HepG2 (cell line): ENCODE results near the gene JAZF1. TPM values are rescaled to one million over a fixed set of nuclear protein-coding genes. Genes with fewer than 3 reads are reported as not detected.

Experiments
- ATAC-seq: fragments of 200-7000 bp; cut with Tn5 transposase; 3 replicates; pipeline ENCODE4 v1.9.1; 2020; ENCODE audit warnings: mild to moderate bottlenecking, moderate library complexity
- BruUV-seq: library from RNA; stranded (reverse); fragments of 400-500 nt; replicated peaks from 2 replicates; lab custom pipeline; 2021; lab: Mats Ljungman, UMichigan
- CTCF ChIA-PET: fragments of 300-600 bp; formaldehyde crosslinking; extraction: SDS; loops from one replicate; lab custom pipeline; 2021; ENCODE audit warnings: low total read pairs, inconsistent platforms, low intra/inter-chr PET ratio; lab: Yijun Ruan, JAX
- POLR2A ChIA-PET: fragments of 350-600 bp; sonication (Branson Sonifier 250); formaldehyde crosslinking; loops from one replicate; lab custom pipeline; 2020; ENCODE audit warnings: antibody characterized with exemption, inconsistent platforms; lab: Yijun Ruan, JAX
- DNase-seq: peaks from one replicate; pipeline ENCODE4 v3.0.0-alpha.2; 2015; ENCODE audit warnings: low spot score
- FAIRE-seq: peaks from 3 replicates; lab custom pipeline; 2011; peaks lifted over from hg19 to GRCh38; lab: Jason Lieb, UNC
- H2AFZ ChIP-seq: one replicate; pipeline ENCODE4 v1.6.1; 2011; ENCODE audit warnings: low read length, inconsistent platforms
- H3K27ac ChIP-seq: fragments of 300-600 bp; 3 replicates; pipeline ENCODE4 v1.8.0; 2011; ENCODE audit warnings: mixed run types, mild to moderate bottlenecking, mixed read lengths, low read length, inconsistent platforms; ENCODE audit not compliant: insufficient read depth; ENCODE audit errors: extremely low read length
- H3K27me3 ChIP-seq, 2 experiments: fragments of 200-600 bp in 1 of 2; 2 replicates in 1 of 2; 3 replicates in 1 of 2; pipeline versions ENCODE4 v1.6.0 to v1.8.0; 2011; ENCODE audit warnings: low read length in 2 of 2, mild to moderate bottlenecking in 2 of 2, moderate library complexity in 2 of 2, inconsistent platforms in 1 of 2; ENCODE audit not compliant: insufficient read depth in 2 of 2, control insufficient read depth in 1 of 2
- H3K36me3 ChIP-seq, 2 experiments: fragments of 200-600 bp in 1 of 2; replicated peaks in 1 of 2; 2 replicates in 1 of 2; 3 replicates in 1 of 2; pipeline versions ENCODE4 v1.5.1 to v1.8.0; 2011; ENCODE audit warnings: low read length in 2 of 2, inconsistent platforms in 1 of 2; ENCODE audit not compliant: insufficient read depth in 2 of 2, control insufficient read depth in 1 of 2
- H3K4me1 ChIP-seq: 2 replicates; pipeline ENCODE4 v1.5.1; 2012; ENCODE audit warnings: low read length, inconsistent platforms; ENCODE audit not compliant: insufficient read depth
- H3K4me2 ChIP-seq: 2 replicates; pipeline ENCODE4 v1.6.0; 2011; ENCODE audit warnings: low read depth, low read length, inconsistent platforms
- H3K4me3 ChIP-seq, 3 experiments: fragments of 200-600 bp in 1 of 3; sonication (generic), shearing (Covaris generic) in 1 of 3; replicated peaks in 1 of 3; 2 replicates each; pipeline ENCODE4 v1.5.1; 2011 to 2016; ENCODE audit warnings: low read length in 3 of 3, inconsistent platforms in 2 of 3, low read depth in 2 of 3, mild to moderate bottlenecking in 2 of 3, control low read depth in 1 of 3, mixed read lengths in 1 of 3; ENCODE audit not compliant: insufficient read depth in 1 of 3
- H3K79me2 ChIP-seq: one replicate; pipeline ENCODE4 v1.6.1; 2011; ENCODE audit warnings: low read length, inconsistent platforms; ENCODE audit not compliant: insufficient read depth
- H3K9ac ChIP-seq: 2 replicates; pipeline ENCODE4 v1.6.0; 2011; ENCODE audit warnings: mild to moderate bottlenecking, low read depth, low read length, inconsistent platforms; ENCODE audit not compliant: insufficient read depth
- H3K9me3 ChIP-seq: 2 replicates; pipeline ENCODE4 v1.5.1; 2012; ENCODE audit warnings: mild to moderate bottlenecking, low read length
- H4K20me1 ChIP-seq: 2 replicates; pipeline ENCODE4 v1.6.0; 2011; ENCODE audit warnings: inconsistent platforms, mild to moderate bottlenecking, low read length, moderate library complexity; ENCODE audit not compliant: insufficient read depth
- CEBPG ChIP-seq: IDR thresholded peaks from 2 replicates; pipeline ENCODE4 v1.6.1; 2016
- CSRNP1 ChIP-seq: sonication (generic); formaldehyde crosslinking; IDR thresholded peaks from 2 replicates; pipeline ENCODE4 v1.8.1; 2023; ENCODE audit warnings: mild to moderate bottlenecking, missing genetic modification reagents
- ESRRA ChIP-seq: sonication (generic); formaldehyde crosslinking; IDR thresholded peaks from 2 replicates; pipeline ENCODE4 v1.5.1; 2020; ENCODE audit warnings: mild to moderate bottlenecking, low read depth, missing genetic modification reagents
- MNT ChIP-seq: fragments of 450-650 bp; IDR thresholded peaks from 2 replicates; pipeline ENCODE4 v1.6.1; 2016
- NR2F2 ChIP-seq: IDR thresholded peaks from 2 replicates; pipeline ENCODE4 v1.6.1; 2012; ENCODE audit warnings: low read depth, inconsistent platforms, borderline replicate concordance
- RELA ChIP-seq: sonication (generic); formaldehyde crosslinking; IDR thresholded peaks from 2 replicates; pipeline ENCODE4 v1.4.0; 2020; ENCODE audit warnings: missing genetic modification reagents
- SNAI1 ChIP-seq: sonication (generic); formaldehyde crosslinking; IDR thresholded peaks from 2 replicates; pipeline ENCODE4 v1.5.0; 2020; ENCODE audit warnings: mild to moderate bottlenecking, missing genetic modification reagents, borderline replicate concordance
- SRSF1 ChIP-seq: fragments of 200-400 bp; formaldehyde crosslinking; optimal IDR thresholded peaks from 2 replicates; pipeline ENCODE3; 2017; ENCODE audit warnings: mild to moderate bottlenecking, low read depth, low read length, moderate library complexity
- SRY ChIP-seq: sonication (generic); formaldehyde crosslinking; IDR thresholded peaks from 2 replicates; pipeline ENCODE4 v1.8.0; 2022; ENCODE audit warnings: mild to moderate bottlenecking, missing genetic modification reagents
- U2AF1 ChIP-seq: fragments of 200-400 bp; formaldehyde crosslinking; optimal IDR thresholded peaks from 2 replicates; pipeline ENCODE3; 2017; ENCODE audit warnings: mild to moderate bottlenecking, low read depth, low read length
- ZBTB1 ChIP-seq: sonication (generic); formaldehyde crosslinking; IDR thresholded peaks from 2 replicates; pipeline ENCODE4 v1.4.0; 2020; ENCODE audit warnings: missing genetic modification reagents, borderline replicate concordance
- ZFP1 ChIP-seq: IDR thresholded peaks from 2 replicates; pipeline ENCODE4 v1.6.1; 2016
- ZNF232 ChIP-seq: sonication (generic); formaldehyde crosslinking; IDR thresholded peaks from 2 replicates; pipeline ENCODE4 v1.4.0; 2020; ENCODE audit warnings: missing genetic modification reagents, borderline replicate concordance
- ZNF3 ChIP-seq: IDR thresholded peaks from 2 replicates; pipeline ENCODE4 v1.7.0; 2017; ENCODE audit warnings: inconsistent platforms
- ZNF34 ChIP-seq: sonication (generic); formaldehyde crosslinking; IDR thresholded peaks from 2 replicates; pipeline ENCODE4 v1.4.0; 2020; ENCODE audit warnings: mild to moderate bottlenecking, missing genetic modification reagents, borderline replicate concordance
- ZNF556 ChIP-seq: sonication (generic); formaldehyde crosslinking; IDR thresholded peaks from 2 replicates; pipeline ENCODE4 v1.4.0; 2020; ENCODE audit warnings: mild to moderate bottlenecking, missing genetic modification reagents, borderline replicate concordance
- ZNF883 ChIP-seq: sonication (generic); formaldehyde crosslinking; IDR thresholded peaks from 2 replicates; pipeline ENCODE4 v1.5.1; 2020; ENCODE audit warnings: mild to moderate bottlenecking, missing genetic modification reagents; ENCODE audit errors: not compliant biosample characterization
- WGBS: methylation state at CpG from one replicate; pipeline ENCODE4 v1.1.6; 2017; ENCODE audit warnings: low lambda C conversion rate; 5-methylcytosine and 5-hydroxymethylcytosine counted together
- in situ Hi-C: cut with HindIII; loops from 2 replicates; pipeline ENCODE4 v1.10.0; 2017; ENCODE audit warnings: low pct_unique_long_range_greater_than_20kb; ENCODE audit not compliant: extremely low pct_ligation_motif_present
- intact Hi-C: fragments of 100-400 bp; cut with micrococcal nuclease; formaldehyde crosslinking; loops from one replicate; pipeline ENCODE4 v1.10.0; 2022; ENCODE audit not compliant: unreplicated experiment
- polyA plus RNA-seq, 8 experiments: library from polyadenylated mRNA; depleted of rRNA in 3 of 8; stranded (reverse) in 7 of 8; unstranded in 1 of 8; fragments of >200 nt; fragmentation: Illumina TruSeq in 4 of 8; extraction: Trizol in 4 of 8; gene quantifications; 2 replicates each; pipeline versions ENCODE4 v1.2.1 to v1.2.3, GENCODE V29; 2011 to 2016; ENCODE audit warnings: low read depth in 4 of 8, missing spikeins in 1 of 8, mixed read lengths in 1 of 8; ENCODE audit not compliant: insufficient read depth in 1 of 8
- total RNA-seq, 5 experiments: library from RNA; depleted of rRNA; stranded (reverse); fragments of >200 nt; fragmentation: Illumina TruSeq; extraction: Trizol; gene quantifications; 2 replicates each; pipeline ENCODE4 v1.2.3, GENCODE V29; 2016; ENCODE audit warnings: low read depth in 1 of 5
- TF ChIP-seq, protein P1 (sequence below): sonication (generic); formaldehyde crosslinking; IDR thresholded peaks from 2 replicates; pipeline ENCODE4 v1.4.0; 2020; ENCODE audit warnings: missing genetic modification reagents, borderline replicate concordance

JAZF1 gene
- total and polyA plus RNA-seq, 2 of the 13 experiments (the other 11 are each of a cell fraction or from before 2014, with no cell fraction given), result not detected

DNA sequence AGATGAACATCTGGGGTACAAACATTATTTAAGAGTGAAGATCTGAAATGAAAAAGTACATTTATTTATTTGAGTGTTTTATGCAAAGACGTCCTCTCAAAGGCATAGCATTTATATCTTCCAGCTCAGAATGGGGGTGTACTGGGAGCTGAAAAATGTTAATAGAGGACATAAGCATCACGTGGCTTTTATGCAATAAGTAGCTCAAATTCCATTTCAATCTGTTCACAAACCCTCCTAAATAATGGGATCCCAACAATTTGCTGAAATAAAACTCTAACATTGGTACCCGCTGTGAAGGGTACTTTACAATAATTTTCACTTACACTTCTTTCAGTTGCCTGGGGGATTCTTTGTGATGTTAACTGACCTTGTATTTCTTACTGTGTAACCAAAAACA is 268.7 kb downstream of the JAZF1 start (continued):
- TF ChIP-seq MNT (no peak), ZNF556 (CRISPR knock-in tag) (no peak), ZNF232 (CRISPR knock-in tag) (no peak)

GRCh38 chr7:27910326-27910725 is 270.3 kb downstream of the JAZF1 start:
- H3K4me2 ChIP-seq, result no peak overlapping the region
- WGBS, result 20% methylated on average over 3 of the region's 3 CpGs
- H3K9ac ChIP-seq, result no peak overlapping the region
- H4K20me1 ChIP-seq, result no peaks in the 10 kb centered on the region
- H3K27me3 ChIP-seq, result peaks cover 0 to 14% of the 10 kb centered on the region in 2 experiments; a peak in 2 of 5 replicates
- ATAC-seq (no peak), DNase-seq (no peak), FAIRE-seq (no peak)
- ChIA-PET CTCF (no interaction called here), POLR2A (no interaction called here)
- no peaks in the 10 kb centered on the region for H3K79me2 ChIP-seq
- intact Hi-C loops, result no loop called here
- no peak overlapping the region for H3K27ac ChIP-seq
- in situ Hi-C loops, result no loop called here
- no peak overlapping the region for H3K4me3 ChIP-seq
- no peak overlapping the region for H2AFZ ChIP-seq
- no peaks in the 10 kb centered on the region for H3K36me3 ChIP-seq
- no peaks in the 10 kb centered on the region for H3K4me1 ChIP-seq
- H3K9me3 ChIP-seq, result no peaks in the 10 kb centered on the region
- no TSS peak for BruUV-seq
- TF ChIP-seq CEBPG (CRISPR knock-in tag) (no peak), SRY (CRISPR knock-in tag) (no peak), ESRRA (no peak), ZNF883 (no peak), ZNF34 (CRISPR knock-in tag) (no peak), NR2F2 (no peak), ZBTB1 (no peak), ZFP1 (no peak), RELA (CRISPR knock-in tag) (no peak), ZNF3 (CRISPR knock-in tag) (no peak), CSRNP1 (CRISPR knock-in tag) (no peak), SRSF1 (no peak), U2AF1 (no peak), SNAI1 (no peak)
- TF ChIP-seq, protein P1, sequence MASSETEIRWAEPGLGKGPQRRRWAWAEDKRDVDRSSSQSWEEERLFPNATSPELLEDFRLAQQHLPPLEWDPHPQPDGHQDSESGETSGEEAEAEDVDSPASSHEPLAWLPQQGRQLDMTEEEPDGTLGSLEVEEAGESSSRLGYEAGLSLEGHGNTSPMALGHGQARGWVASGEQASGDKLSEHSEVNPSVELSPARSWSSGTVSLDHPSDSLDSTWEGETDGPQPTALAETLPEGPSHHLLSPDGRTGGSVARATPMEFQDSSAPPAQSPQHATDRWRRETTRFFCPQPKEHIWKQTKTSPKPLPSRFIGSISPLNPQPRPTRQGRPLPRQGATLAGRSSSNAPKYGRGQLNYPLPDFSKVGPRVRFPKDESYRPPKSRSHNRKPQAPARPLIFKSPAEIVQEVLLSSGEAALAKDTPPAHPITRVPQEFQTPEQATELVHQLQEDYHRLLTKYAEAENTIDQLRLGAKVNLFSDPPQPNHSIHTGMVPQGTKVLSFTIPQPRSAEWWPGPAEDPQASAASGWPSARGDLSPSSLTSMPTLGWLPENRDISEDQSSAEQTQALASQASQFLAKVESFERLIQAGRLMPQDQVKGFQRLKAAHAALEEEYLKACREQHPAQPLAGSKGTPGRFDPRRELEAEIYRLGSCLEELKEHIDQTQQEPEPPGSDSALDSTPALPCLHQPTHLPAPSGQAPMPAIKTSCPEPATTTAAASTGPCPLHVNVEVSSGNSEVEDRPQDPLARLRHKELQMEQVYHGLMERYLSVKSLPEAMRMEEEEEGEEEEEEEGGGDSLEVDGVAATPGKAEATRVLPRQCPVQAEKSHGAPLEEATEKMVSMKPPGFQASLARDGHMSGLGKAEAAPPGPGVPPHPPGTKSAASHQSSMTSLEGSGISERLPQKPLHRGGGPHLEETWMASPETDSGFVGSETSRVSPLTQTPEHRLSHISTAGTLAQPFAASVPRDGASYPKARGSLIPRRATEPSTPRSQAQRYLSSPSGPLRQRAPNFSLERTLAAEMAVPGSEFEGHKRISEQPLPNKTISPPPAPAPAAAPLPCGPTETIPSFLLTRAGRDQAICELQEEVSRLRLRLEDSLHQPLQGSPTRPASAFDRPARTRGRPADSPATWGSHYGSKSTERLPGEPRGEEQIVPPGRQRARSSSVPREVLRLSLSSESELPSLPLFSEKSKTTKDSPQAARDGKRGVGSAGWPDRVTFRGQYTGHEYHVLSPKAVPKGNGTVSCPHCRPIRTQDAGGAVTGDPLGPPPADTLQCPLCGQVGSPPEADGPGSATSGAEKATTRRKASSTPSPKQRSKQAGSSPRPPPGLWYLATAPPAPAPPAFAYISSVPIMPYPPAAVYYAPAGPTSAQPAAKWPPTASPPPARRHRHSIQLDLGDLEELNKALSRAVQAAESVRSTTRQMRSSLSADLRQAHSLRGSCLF (CRISPR knock-in tag), result no peak
